HG03103 (cell line): ENCODE data around the gene MYH16.
"Not testable (repeated sequence)": the region's sequence is repeated elsewhere in the genome, so short reads cannot be mapped to it uniquely, and the experiment has no call there.

ENCODE experiments used
- ATAC-seq: cut with Tn5 transposase; IDR thresholded peaks from one replicate; pipeline ENCODE4 v1.9.1; 2021; ENCODE audit warnings: low read depth; ENCODE audit not compliant: unreplicated experiment

MYH16 gene

GRCh38 chr7:99272476-99273045, at the start of gene MYH16:
Gene MYH16, plus strand, starts transcription at chr7:99272839.
- no peak for ATAC-seq

GRCh38 chr7:99224263-99224898, 48.3 kb upstream of the MYH16 start:
- ATAC-seq = not testable (repeated sequence)

GRCh38 chr7:99224899-99225265, 47.8 kb upstream of the MYH16 start:
- no peak for ATAC-seq

GRCh38 chr7:99229234-99229633, 43.4 kb upstream of the MYH16 start:
- no peak for ATAC-seq

- no peak for ATAC-seq
Measured at GRCh38 chr7:99232082-99232770, 40.4 kb upstream of the MYH16 start.

GRCh38 chr7:99232955-99233354, 39.7 kb upstream of the MYH16 start:
- not testable (repeated sequence) for ATAC-seq

- no peak for ATAC-seq
Measured at GRCh38 chr7:99234185-99234584, 38.5 kb upstream of the MYH16 start.

GRCh38 chr7:99235925-99236324, 36.7 kb upstream of the MYH16 start:
- no peak for ATAC-seq

GRCh38 chr7:99237876-99238275, 34.8 kb upstream of the MYH16 start:
- not testable (repeated sequence) for ATAC-seq

- no peak for ATAC-seq
Measured at GRCh38 chr7:99238558-99239341, 33.9 kb upstream of the MYH16 start.

GRCh38 chr7:99242682-99243081, 30.0 kb upstream of the MYH16 start:
- ATAC-seq = no peak

- ATAC-seq = no peak
Measured at GRCh38 chr7:99243751-99244337, 28.8 kb upstream of the MYH16 start.

GRCh38 chr7:99244939-99245338, 27.7 kb upstream of the MYH16 start:
- no peak for ATAC-seq

- no peak for ATAC-seq
Measured at GRCh38 chr7:99248391-99249095, 24.1 kb upstream of the MYH16 start.

GRCh38 chr7:99249985-99250575, 22.6 kb upstream of the MYH16 start:
- no peak for ATAC-seq

GRCh38 chr7:99252166-99252895, 20.3 kb upstream of the MYH16 start:
- ATAC-seq = no peak

- no peak for ATAC-seq
Measured at GRCh38 chr7:99253369-99253768, 19.3 kb upstream of the MYH16 start.

GRCh38 chr7:99254390-99254789, 18.2 kb upstream of the MYH16 start:
- ATAC-seq = no peak

- ATAC-seq = no peak
Measured at GRCh38 chr7:99255463-99255862, 17.2 kb upstream of the MYH16 start.
